Measurements from ENCODE around the gene PNLIPRP1.

Gene PNLIPRP1

DNA sequence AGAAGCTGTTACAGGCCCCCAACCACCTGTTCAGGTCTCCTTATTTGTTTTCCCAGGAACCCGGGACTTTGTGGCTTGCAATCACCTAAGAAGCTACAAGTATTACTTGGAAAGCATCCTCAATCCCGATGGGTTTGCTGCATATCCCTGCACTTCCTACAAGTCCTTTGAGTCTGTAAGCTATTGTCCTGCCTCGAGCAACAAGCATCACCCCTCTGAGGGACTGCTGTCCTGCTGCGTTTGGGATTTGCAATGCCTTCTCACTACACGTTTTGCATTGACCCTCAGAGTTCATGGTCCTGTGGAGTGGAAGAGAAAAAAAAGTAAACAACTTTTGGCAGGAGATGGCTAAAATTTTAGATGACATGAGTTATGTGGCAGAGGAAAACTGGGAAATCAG is 9.2 kb downstream of the PNLIPRP1 start:
- no peak for DNase-seq (ENCODE audit: low read depth in 1 of 2, low spot score in 1 of 2)

DNA sequence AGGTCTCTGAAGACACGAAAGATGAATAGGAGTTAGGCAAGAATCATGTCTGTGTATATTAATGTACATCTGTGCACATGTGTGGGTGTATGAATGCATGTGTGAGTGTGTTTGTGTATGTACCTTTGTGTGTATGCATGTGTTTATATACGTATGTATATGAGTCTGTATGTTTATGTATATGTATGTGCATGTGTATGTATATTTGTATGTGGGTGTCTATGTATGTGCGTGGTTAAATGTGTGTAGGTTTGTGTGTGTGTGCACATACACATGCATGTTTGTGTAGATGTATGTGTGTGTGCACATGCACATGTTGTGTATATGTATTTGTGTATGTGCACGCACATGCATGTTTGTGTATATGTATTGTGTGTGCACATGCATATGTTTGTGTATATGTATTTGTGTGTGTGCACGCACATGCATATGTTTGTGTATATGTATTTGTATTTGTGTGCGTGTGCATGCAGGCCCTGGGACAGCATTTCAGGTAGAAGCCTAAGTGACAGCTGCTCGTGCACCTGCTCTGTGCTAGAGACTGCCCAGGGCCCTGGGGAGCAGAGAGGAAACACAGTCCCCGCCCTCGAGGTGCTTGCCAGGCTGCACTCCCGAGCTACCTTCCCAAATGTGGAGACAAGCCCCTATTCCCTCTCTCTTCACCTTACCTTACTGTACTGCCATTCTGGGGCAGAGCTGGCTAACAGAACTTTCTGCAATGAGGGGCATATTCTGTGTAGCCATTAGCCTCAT is 12.1 kb downstream of the PNLIPRP1 start:
- no peak for DNase-seq (ENCODE audit: low read depth in 1 of 2, low spot score in 1 of 2)

DNA sequence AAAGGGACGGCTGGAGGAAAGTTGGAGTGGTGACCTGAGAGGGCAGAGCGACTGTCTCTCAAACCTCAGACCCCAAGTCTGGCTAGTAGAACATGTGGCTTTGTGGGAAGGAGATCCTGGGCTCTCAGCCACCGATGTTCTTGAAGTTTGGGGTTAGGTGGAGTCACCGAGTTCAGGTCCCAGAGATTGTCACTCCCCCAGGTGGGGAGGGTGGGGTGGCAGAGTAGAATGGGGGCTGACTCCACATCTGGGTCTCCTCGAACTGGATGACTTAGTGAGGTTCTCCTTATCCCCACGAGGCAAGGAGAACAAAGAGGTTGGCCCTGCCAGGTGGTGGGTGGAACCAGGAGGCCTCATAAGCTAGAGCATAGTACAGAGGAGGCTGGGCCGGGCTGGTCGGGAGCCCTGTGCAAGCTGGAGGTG is 15.3 kb downstream of the PNLIPRP1 start:
- DNase-seq (ENCODE audit: low read depth in 1 of 2, low spot score in 1 of 2), result no peak

DNA sequence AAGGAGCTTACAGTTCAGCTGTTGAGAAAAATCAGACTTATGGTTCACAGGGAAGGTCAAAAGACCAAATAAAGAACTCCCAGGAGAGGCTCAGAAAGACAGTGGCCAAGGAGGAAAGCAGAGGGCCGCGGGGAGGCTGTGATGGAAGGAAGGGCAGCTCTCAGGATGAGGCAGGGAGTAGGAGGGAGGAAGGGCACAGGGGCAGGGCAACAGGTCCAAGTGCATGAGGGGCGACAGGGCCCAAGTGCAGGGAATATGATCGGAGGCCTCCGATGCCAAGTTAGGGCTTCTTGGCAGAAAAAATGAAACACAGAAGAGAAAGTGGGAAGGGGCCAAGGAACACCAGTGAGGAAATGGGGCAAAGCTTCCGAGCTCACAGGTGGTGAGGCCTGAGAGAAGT is 16.6 kb downstream of the PNLIPRP1 start:
- DNase-seq (ENCODE audit: low read depth in 1 of 2, low spot score in 1 of 2), result no peak

DNA sequence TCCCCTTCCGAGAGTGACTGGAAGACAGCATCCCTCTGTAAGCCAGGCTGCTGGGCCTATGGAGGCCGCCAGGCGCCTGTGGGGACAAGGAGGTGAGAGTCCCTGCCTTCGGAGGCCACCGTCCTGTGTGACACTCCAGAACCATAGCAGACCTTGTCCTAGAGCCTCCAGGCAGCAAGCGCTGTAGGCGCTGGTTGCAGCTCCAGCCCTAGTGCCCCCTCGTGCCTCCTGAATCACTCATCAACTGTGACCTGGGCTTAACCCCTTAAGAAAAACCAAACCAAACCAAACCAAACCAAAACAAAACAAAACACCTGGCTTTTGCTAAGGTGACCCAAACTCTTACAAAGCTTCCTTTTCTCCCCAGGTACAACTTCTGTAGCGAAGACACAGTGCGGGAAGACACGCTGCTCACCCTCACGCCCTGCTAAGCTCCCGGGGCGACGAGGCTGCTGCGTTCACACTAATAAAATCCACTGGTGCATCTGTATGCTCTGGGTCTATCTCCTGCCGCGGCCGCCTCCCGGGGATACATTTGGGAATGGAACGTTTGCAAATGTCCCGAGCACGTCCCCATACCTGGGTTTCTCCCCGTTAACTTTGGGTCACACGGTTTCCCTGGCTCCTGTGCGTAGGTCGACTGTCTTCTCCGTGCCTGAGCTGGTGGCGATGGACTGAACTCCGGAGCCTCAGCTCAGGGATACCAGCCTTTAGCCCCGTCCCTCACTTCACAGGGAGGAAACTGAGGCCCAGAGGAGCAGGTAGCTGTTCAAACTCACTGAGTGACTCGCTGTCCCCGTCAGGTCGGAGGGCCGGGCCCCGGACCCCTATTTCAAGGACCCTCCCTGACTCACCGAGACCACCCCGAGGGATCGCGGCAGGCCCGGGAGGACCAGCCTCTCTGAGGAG is 18.2 kb downstream of the PNLIPRP1 start:
- no peak for DNase-seq (ENCODE audit: low read depth in 1 of 2, low spot score in 1 of 2)

DNA sequence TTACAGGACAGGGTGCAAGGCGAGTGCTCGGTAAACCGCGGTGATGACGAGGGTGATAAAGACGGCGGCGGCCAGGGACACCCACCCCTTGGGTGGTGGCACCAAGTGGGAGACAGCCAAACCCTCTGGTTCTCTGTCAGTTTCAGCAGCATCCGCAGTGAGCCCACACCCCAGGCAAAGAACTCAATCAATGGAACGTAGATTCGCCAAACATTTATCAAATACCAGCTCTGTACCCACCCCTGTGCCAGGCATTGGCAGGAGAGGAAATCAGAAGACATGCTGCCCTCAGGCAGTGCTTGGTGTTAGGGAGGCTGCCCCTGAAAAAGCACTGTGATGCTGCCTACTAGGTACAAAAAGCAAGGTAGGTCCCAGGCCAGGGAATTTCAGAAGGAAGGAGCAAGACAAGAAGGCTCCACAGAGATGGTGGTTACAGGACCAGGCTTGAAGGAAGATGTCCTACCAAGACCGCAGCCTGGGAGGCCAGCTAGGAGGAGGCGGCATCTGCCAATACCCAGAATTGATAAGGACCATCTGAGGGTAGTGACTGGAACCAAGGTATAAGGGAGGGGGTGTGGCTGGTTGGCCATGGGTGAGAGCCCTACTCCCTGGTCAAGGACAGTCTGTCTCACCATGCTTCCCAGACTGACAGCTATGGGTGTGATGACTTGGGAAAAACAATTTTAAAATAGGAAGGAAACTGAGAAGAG is 19.8 kb downstream of the PNLIPRP1 start:
- no peak for DNase-seq (ENCODE audit: low read depth in 1 of 2, low spot score in 1 of 2)

DNA sequence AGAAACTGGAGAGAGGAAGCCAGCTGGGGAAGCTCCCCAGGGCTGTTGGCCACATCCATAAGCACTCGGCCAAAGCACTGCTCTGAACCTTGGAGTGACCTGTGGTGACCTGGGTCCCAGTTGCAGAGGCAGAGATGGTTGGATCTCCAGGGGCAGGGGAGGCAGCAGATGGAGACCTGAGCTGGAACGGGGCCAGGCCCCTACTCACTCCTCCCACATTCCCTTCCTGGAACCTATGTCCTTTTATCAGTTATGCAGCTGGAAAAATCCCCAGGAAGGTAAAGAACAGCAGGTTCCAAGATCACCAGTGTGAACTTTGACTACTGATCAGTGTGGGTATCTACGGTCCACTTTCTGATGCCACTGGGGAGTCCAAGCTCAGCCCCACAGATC is 20.4 kb downstream of the PNLIPRP1 start:
- DNase-seq (ENCODE audit: low read depth in 1 of 2, low spot score in 1 of 2), result no peak

DNA sequence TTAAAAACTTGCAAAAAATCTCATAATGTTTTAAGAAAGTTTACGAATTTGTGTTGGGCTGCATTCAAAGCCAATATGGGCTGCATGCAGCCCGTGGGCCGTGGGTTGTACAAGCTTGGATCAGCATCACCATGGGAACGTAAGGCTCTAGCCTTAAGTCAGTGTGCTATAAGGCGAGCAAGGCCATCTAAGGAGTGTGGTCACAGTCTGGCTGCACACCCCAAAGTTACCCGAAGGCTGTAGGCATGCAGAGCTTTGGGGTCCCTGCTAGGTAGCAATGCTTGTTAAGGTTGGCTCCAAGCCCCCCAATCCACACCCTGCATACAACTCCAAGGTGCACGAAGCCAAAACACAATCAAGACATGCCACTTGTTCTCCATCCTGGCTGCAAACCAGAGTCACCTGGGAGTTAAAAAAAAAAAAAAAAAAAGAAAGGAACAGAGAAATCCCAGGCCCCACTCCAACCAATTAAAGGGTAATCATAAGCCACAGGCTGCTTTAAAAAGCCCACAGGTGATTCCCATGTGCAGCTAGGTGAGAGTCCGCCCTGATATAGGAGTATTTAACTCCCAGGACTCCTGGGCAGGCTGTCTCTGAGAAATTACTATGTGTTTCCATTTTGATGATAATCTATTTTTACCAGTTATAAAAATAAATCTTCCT is 21.5 kb downstream of the PNLIPRP1 start:
- no peak for DNase-seq (ENCODE audit: low read depth in 1 of 2, low spot score in 1 of 2)

DNA sequence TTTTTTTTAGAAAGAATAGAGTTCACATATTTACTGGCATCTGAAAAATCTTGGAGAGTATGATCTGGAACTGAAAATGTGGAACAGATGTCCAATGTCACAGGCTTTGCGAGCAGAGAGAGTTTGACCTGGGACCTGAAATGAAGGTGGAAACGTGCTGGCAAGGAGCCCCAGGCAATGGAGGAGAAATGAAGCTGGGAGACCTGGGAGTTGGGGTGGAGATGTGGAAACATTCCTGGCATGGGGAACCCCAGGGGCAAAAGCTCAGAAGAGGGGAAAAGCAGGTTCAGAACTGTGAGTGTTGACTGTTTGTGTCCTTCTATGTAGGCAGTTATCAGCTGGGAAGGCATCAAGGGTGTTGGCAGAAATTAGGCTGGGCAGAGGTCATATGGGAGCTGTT is 22.7 kb downstream of the PNLIPRP1 start:
- DNase-seq (ENCODE audit: low read depth in 1 of 2, low spot score in 1 of 2), result no peak

DNA sequence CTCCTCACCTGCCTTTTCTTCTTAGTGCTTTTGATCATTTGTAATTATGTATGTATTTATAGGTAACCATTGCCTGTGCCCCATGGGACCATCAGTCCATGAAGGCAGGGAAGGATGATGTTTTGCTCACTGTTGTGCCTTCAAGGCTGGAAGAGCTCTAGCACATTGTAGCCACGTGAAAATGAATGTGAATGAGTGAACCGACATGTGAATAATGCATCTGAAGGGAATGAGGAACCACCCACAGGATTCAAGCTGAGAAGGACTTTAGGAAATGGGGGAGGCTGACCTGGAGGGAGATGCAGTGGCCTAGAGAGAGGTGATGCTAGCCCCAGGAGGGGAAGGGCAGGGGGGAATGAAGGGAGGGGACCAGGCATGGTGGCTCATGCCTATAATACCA is 24.0 kb downstream of the PNLIPRP1 start:
- no peak for DNase-seq (ENCODE audit: low read depth in 1 of 2, low spot score in 1 of 2)

DNA sequence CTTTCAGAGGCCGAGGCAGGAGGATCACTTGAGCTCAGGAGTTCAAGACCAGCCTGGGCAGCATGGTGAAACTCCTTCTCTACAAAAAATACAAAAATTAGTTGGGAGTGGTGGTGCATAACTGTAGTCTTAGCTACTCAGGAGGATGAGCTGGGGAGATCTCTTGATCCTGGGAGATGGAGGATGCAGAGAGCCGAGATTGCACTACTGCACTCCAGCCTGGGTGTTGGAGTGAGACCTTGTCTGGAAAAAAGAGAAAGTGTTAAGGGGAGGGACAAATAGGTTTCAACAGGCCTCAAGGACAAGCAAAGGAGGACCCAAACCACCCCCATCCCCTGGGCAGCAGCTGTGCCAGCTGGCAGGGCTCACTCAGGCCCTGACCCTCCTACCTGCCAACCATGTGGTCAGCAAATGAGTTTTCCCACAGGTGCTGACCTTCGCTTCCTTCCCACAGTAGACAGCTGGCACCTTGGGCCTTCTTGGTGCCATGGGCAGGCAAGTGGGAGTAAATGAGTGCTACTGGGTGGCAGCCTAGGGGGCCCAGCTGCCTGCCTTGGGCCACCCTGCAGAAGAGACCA is 24.5 kb downstream of the PNLIPRP1 start:
- DNase-seq (ENCODE audit: low read depth in 1 of 2, low spot score in 1 of 2), result no peak

DNA sequence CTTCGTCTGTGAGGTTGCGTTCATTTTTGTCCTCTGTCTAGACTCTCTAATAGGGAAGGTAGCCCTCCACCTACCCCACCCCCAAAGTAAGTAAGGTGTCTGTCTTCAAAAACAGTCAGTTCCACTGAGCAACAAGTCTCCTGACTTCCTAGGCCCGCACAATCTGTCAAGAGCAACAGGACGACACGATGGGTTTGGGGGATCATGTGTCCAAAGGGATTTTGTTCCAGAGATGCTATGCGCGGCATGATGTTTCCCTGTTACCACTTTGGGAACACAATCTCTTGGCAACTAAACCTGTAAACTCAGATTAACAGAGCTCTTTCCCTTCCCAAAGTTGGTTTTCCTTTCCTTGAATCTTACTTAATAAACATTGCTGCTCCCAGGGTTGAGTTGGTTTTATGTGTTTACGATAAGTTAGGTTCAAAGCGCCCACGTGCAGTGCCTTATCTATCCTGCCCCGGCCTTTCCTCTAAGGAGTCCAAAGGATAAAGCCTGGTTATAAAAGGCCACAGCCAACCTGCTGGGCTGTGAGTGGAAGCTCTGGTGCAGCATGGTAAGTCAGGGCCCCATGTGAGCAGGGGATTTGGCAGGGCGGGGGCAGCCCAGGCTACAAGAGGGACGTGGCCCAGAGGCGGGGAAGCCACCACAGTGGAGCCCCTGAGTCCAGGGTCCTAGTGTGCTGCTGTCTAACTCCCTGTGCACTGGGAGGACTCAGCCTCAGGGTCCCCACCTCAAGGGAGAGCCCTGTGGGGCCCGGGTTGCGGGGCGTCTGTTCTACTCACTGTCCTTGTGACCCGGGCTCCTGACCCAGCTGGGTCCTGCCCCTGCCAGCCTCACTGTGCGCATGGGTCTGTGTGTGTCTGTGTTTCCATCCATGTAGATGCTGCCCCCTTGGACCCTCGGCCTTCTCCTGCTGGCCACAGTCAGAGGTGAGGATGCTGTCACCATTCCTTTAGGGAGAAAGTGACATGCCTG is 30.0 kb downstream of the PNLIPRP1 start, which contains the start of gene PNLIPRP2:
Gene PNLIPRP2 (plus strand): TSS at position 531 of the 978 bp plus-strand sequence.
- DNase-seq (ENCODE audit: low read depth in 1 of 2, low spot score in 1 of 2), result no peak

DNA sequence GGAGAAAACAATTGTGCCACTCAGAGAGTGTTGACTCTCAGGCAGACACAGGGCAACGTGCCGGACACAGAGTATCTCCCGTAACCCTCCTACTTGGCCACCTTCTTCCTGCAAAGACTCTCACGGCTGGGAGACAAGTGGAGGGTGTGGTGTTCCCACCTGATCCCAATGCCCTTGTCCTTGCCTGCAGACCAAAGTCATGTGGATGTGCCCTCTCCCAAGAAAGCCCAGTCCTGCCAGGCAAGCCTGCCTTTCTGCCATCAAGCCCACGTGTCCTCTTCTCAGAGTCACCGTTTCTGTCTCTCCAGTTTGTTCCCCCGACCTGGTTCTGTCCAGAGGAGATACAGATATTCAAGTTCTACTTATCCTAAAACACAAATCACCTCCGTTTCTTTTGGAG is 30.7 kb downstream of the PNLIPRP1 start:
- no peak for DNase-seq (ENCODE audit: low read depth in 1 of 2, low spot score in 1 of 2)

DNA sequence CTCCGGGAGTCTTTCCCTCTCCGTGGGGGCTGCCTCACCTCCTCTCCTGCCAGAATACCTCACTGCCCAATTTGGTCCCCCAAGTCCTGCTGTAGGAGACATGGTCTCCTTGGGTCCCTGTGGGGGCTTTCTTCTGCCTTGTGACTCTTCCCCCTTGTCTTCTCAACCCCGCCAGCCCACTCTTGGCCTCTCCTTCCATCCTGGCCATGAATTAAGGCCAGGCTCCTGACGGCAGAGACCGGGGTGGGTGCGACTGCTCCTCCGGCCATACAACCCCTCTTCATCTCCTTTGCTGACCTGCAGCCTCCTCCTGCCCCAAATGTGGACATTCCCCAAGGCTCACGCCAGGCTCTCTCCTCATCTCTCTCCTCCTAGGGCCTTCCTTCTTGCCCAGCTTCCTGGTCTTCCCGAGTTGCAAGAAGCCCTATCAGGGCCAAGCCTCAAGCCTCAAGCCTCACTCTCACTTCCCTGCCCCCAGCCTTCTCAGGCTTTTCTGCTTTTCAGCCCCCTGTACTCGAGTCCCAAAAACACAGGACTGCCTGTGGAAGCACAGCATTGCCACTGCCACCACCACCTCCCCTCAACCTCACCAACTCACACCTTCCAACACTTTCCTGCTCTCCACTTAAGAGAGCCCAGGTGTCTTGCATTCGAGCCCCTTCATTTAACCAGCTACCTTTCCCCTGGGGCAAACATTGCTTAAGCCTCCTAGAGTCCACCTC is 31.3 kb downstream of the PNLIPRP1 start:
- no peak for DNase-seq (ENCODE audit: low read depth in 1 of 2, low spot score in 1 of 2)

DNA sequence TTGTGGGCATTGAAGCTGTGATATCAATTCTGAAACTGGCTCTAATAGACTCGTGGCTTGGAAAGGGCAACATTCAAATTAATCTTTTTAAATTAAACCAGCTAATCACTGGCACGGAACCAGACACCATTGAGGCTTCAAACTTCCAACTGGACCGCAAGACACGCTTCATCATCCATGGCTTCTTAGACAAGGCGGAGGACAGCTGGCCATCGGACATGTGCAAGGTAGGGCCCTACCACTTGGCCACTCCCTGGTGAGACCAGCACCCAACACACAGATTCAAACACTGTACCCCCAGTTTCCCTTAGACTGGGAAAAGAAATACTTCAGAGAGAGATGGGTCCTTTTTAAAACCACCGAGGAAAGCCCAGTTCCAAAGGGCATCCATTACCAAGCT is 35.1 kb downstream of the PNLIPRP1 start:
- DNase-seq (ENCODE audit: low read depth in 1 of 2, low spot score in 1 of 2), result no peak

DNA sequence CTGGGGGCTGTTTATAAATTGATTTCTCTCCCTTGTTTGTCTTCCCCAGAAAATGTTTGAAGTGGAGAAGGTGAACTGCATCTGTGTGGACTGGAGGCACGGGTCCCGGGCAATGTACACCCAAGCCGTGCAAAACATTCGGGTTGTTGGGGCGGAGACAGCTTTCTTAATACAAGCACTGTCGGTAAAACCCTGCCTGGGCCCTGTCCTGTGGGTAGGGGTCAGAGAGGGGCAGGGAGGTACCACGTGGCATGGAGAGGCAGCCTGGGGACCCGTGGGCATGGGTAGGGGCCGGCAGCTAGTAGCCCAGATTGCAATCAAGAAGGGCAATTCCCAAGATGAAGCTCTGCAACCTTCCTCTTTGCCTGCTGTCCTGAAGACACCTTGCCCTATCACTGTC is 36.1 kb downstream of the PNLIPRP1 start:
- no peak for DNase-seq (ENCODE audit: low read depth in 1 of 2, low spot score in 1 of 2)

DNA sequence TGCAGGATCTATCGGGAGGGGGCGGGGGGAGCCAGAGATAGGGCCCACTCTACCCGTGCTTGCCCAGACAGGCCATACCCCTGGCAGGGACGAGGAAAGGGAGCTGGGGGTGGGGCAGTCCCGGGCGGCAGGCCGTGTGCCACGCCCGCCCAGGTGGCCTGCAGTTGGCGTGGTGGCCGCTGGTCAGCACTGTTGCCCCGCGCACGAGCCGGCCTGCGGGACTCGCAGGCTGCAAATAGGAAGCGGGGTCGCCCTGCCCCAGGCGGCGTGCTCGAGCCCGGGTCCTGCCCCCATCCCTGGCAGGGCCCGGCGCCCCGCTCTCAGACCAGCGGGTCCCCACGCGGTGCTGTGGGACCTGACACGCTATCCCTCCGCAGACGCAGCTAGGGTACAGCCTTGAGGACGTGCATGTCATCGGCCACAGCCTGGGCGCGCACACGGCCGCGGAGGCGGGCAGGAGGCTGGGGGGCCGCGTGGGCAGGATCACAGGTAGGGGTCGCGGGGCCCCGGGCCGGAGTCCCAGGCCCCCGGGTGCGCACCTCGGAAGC is 36.7 kb downstream of the PNLIPRP1 start:
- no peak for DNase-seq (ENCODE audit: low read depth in 1 of 2, low spot score in 1 of 2)

DNA sequence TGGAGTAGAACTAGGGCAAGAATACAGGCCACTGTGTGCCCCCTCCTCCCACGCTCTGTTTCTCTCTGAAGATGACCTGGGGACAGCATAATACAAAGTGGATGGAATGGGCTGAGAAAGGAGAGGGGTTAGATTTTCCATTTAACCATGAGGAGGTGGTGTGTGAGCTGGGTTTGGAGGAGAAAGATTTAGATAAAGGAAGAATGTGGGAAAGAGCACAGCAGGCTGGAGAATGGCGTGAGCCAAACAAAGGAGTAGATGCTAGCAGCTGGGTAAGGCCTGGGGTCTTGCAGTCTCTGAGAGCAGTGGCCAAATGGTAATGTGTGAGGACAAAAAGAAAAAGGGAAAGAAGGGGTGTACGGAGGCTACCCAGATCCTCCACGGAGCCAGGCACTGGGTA is 38.6 kb downstream of the PNLIPRP1 start:
- no peak for DNase-seq (ENCODE audit: low read depth in 1 of 2, low spot score in 1 of 2)

DNA sequence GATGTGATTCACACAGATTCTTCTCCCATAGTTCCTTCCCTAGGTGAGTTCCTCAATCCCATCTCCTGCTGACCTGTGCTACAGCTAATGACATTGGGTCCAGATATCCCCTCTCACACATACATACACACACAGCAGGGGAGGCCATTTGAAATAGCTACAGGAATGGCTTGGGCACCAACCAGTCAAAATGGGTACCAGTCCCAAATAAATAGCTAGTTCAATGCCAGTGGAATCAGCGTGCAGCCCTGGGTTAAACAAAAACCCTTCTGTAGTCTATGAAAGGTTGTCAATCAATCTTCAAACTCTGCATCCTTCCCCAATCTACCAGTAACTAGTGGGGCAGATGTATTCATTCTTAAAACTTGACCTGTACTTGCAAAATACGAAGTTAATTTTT is 39.3 kb downstream of the PNLIPRP1 start:
- no peak for DNase-seq (ENCODE audit: low read depth in 1 of 2, low spot score in 1 of 2)
